GM19023 (cell line): Measurements from ENCODE around the gene C11orf21.

Experiments
- ATAC-seq: cut with Tn5 transposase; IDR thresholded peaks from one replicate; pipeline ENCODE4 v1.9.1; 2021; ENCODE audit warnings: mild to moderate bottlenecking, moderate library complexity; ENCODE audit not compliant: unreplicated experiment

C11orf21 gene

DNA sequence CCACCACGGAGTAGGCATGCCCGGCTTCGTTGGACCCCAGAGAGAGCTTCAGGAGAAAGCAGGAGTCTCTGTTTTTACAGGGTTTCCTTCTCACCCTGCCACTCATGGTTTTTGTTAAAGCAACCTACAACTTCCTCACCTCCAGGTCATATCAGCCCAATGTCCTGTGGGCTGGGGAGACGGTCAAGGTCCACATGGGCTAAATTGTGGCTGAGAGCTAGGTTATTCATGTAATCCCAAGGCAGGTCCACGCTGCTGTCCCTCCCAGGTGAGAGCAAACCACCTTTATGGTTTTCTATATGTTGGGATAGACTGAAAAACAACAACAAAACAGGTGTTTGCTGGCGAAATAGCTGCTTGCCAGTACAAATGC lies 19.6 kb upstream of the C11orf21 start:
- no peak for ATAC-seq

DNA sequence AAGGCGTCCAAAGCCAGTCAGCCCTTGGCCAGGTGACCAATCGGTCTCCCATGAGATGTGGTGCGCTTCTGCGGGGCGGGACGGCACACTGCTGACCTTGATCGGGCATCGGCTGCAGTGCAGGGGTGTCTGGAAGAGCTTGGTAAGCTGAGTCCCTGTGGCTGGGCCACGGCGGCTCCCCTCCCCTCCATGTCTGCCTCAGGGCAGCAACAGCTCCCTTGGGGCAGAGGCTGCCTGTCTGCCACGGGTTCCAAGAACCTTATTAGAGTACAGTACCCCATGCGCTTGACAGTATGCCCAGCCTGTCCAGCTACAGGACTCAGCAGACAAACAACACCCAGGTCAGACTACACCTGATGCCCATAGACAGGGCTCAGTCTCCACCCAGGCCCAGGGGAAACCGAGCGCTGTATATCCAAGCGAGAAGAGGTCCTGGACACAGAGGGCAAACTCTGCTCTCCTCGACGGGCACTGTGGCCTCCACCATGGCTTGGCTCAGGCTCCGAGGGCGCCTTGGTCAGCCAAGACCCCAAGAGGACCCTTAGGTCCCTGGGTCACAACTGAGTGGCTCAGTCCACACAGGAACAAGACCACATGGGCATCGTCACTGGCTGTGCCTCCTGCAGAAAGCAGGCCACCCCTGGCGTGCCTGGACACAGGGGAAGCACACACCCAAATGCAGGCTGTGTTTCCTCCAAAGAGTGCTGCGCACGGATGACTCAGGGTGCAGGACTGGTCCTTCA lies 19.0 kb upstream of the C11orf21 start:
- ATAC-seq, result no peak

DNA sequence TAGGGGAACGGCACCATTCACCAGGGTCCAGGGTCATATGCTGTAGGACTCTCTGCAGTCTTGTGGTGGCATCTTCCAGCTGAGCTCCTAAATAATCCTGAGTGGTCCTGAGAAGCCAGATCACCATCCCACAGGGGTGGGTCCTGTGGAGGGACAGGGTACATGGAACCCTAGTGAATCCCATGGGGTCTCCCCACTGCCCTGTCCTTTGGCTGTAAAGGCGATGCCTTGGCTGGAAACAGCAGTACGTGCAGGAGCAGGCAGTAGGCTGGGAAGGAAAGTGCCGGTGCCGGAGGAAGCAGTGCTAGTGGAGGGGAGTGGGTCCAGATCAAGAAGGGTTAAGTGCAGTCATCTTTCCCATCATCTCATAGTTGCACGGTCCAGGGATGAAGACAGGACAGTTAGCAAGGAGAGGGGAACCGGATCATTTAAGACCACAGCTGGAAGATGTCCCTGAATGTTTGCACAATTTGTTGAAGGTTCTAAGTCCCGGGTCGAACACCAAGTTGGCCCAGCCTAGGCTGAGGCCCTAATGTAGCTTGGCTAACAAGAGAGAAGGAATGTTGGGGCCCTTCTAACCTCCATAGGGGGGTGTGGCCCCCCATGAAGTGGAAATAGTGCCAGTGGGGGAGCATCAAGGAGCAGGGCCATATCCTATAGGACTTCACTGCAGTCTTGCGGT lies 18.2 kb upstream of the C11orf21 start:
- no peak for ATAC-seq

DNA sequence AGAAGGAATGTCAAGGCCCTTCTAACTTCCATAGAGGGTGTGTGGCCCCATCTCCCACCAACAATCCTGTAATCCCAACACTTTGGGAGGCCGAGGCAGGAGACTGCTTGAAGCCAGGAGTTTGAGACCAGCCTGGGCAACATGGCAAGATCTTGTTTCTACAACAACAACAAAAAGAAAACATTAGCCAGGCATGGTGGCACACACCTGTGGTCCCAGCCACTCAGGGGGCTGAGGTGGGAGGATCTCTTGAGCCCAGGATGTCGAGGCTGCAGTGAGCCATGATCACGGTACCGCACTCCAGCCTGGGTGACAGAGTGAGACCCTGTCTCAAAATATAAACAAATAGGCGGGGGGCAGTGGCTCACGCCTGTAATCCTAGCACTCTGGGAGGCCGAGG lies 17.0 kb upstream of the C11orf21 start:
- ATAC-seq, result no peak

DNA sequence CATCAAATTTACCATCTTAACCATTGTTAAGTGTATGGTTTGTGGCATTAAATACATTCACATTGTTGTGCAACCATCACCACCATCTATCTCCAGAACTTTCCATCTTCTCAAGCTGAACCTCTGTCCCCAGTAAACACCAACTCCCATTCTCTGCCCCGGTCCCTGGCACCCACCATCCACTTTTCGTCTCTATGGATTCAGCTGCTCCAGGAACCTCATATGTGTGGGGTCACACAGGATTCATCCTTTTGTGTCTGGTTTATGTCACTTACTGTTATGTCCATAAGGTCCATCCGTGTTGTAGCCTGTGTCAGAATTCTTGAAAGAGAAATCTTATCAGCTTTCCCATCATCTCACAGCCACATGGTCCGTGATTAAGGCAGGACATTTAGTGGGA lies 16.4 kb upstream of the C11orf21 start:
- ATAC-seq, result no peak

DNA sequence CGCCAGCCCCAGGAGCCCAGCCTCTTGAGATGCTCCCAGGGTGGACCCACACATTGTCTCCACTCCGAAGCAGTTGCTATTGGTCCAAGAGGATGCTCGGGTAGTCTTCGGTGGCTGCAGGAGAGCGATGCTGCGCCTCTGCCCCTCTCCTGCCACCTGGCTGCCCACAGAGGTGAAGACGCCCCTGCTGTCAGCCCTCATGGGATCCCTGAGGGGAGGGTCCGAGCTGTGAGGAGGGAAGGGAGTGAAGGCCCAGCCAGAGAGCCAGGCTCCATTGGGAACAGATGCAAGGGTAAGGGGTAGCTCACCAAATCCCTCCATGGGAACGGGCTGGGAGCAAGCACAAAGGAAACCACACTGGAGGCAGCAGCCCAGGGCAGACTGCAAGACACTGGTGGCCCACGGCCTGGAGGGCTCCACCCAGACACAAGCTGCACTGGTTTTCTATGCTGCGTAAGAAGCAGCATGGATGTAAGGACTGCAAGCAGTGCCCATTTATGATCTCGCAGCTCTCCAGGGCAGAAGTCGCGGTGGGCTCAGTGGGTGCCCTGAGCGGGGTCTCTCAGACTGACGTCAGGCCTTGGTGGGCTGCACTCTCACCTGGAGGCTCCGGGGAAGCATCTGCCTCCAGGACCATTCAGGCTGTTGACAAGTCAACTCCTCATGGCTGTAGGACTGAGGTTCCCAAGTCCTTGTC lies 15.8 kb upstream of the C11orf21 start:
- no peak for ATAC-seq

DNA sequence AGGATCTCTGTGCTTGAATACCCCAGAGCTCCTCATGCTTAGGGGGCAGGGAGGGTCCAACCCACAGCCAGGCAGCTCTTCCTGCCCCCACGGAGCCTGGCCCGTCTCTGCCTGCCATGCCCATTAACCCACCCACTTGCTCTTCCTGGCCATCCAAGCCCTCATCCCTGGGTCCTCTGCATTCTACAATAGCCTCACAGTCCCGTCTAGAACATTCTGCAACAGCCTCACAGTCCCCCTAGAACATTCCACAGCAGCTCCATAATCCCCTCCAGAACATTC lies 15.2 kb upstream of the C11orf21 start:
- no peak for ATAC-seq

DNA sequence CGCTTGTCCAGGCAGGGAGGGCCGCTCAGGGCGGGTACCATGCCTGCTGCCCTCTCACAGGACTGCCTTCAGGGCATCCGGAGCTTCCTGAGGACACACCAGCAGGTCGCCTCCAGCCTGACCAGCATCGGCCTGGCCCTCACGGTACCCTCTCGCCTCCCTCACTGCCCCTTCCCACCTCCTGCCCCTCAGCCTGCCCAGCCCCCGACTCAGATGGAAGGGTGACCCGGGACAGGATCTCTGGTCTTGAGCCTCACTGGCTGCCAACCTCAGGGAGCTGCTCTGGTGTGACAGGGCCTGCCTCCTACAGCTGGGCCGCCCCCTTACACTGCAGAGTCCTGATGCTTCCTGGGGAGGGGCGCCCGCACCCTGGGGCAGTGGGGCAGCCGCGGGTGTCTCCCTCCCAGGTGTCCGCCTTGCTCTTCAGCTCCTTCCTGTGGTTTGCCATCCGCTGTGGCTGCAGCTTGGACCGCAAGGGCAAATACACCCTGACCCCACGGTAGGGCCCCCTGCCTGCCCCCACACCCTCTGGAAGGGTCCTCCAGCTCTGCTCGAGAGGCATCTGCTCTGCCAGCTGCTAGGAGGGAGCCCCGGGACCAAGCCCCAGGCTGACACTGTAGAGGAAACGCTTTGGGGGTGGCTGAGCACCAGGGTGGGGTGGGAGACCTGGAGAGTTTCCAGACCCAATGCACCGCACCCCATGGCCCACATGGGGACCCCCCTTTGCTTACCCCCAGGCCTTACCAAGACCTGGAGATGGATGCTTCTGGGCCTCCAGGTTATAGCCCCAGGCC lies 14.6 kb upstream of the C11orf21 start:
- ATAC-seq, result no peak

DNA sequence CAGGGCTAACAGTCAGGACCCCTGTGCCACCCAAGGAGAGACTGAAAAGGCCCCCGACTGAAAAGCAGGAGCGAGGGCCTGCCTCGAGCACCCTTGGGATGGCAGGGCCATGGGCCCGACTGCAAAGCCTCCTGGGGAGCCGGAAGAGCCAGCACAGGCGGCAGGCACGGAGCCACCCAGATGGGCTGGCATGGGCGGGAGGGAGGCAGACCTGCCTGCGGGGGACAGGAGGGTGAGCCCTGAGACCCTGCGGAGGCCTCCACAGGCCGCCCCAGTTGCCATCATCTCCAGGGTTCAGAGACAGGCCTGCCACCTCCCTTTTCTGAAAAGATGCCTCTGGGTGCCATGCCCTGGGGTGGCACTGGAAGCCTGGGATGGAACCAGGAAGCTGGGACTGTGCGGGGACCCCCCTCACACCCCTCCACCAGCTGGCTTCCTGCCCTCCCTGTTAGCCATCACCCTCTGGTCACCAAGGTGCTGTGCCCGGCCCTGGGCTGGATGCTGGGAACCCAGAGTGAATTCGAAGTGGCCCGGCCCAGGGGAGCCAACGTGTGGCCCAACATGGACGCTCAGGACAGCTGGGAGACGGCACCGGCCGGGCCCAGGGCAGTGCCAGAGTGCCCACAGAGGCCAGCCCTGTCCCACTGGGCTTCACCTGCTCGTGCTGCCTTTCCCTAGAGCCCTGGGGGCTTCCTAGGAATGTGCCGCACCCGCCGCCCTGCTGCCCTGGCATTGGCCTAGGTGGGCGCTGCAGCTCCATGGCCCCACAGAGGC lies 13.9 kb upstream of the C11orf21 start:
- no peak for ATAC-seq

DNA sequence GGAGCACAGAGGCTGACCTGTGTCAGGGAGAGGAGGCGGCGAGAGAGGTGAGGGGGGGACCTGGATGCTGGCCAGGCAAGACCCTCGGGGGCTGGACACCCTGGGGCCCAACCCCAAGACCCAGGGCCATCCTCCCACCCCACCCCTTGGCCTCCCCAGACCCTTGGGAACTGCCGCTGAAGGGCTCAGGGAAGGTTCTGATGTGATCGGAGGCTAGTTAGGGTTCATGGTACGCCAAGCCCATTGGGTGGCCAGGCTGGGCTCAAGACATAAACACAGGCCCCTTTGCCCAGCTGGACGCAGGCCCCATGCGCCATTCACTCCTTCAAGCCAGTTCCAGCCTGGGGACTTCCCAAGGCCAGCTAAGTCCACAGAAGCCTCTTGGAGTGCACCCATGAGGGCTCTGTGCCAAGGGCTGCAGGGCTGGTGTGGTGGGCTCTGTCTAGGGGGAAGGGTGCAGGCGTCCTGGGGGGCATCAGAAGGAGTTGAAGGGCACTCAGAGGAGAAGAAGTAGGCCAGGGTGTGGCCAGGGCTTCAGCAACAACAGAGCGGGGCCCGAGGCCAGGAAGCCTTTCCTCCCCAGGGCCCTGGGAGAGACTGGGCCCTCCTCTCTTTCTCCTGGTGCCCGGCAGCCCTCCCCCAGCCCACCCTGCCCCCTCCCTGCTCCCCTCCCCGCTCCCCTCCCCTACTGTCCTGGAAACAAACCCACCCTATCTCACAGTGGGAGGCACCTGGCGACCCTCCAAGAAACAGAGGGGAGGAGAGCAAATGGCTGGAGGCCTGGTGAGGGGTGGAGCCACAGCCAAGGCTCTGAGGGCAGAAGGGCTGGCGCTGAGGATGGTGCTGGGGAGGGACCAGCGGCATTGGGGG lies 13.0 kb upstream of the C11orf21 start:
- no peak for ATAC-seq

DNA sequence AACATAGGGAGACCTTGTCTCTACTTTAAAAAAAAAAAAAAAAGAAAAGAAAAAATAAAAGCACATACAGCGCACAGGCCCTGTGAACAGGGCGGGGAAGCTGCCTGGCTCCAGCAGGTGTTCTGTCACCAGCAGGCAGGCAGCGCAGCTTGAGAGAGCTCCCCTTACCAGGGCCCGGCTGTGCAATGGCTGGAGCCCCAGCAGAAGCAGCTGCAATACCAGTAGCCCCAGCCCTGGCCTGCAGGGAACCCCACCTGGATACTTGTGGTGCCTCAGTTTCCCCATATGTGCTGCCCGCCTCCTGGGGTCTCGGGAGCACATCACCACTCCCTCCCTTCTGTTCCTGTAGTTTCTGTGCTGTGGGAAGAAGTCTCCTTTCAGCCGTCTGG lies 12.4 kb upstream of the C11orf21 start:
- no peak for ATAC-seq

DNA sequence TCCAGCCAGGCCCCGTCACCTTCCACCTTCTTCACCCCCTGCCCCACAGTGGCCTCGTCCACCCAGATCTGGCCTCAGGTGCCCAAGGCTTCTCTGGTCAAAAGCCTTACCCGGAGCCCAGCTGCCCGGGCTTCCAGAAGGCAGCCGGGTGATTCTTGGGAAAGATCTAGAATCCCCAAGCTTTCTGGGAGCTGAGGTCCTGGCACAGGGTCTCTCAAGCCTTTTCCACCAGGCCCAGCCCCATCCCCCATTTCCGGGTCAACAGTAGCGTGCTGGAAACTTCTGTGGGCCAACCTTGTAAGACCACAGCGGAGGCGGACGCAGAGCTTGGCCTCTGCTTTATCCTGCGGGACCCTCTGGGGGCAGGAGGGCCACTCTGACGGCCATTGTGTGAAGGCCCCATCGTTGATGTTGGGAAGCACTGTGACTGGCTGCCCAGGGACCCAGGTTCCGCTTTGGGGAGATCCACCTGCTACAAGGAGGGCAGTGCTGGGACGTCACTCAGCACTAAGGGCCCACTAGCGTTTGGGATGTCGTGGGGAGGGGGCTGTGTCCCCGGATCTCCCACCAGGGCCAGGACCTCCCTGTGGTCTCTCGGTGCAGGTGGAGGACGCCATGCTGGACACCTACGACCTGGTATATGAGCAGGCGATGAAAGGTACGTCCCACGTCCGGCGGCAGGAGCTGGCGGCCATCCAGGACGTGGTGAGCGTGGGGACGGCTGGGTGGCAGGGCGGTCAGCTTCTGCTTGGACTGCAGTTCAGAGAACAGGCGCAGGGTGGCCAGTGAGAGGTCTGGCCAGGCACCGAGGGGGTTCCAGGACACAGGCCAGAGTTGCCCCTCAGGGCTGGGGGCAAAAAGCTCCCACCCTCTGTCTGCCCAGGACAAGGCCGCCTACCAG lies 11.6 kb upstream of the C11orf21 start:
- no peak for ATAC-seq

DNA sequence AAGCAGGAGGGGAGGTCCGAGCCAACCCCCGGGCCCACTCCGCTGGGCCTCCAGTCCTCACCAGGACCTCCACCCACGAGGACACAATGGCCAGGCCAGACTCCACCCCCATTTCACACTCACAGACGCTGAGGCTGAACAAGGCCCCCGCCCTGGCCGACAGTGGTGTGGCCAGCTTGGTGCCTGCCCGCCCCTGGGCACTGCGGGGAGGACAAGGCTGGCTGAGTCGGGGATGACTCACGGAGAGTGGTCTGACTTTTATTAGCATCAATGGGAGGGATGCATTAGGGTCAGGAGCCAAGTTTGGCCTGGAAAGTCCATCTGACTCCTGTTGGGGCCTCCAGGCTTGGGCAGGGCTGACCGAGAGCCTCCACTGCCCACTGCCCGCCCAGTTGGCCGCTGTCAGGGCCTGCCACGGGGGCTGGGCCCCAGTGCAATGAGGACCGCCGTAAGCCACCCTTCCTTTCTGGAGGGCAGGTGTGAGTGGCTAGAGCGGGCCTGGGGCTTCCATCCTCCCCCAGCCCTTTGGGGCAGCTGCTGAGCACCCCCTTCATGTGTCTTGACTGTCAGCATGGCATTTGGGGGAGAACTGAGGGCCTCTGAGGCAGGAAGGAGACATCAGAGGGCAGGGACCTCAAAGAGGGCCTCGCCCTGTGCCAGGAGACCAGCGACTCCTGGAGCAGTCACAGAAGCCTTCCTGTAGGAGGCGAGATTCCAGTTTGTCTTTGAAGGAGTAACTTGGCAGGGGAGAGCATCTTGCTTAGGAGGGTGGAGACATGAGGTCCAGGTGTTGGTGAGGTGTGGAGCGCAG lies 10.7 kb upstream of the C11orf21 start:
- ATAC-seq, result no peak

DNA sequence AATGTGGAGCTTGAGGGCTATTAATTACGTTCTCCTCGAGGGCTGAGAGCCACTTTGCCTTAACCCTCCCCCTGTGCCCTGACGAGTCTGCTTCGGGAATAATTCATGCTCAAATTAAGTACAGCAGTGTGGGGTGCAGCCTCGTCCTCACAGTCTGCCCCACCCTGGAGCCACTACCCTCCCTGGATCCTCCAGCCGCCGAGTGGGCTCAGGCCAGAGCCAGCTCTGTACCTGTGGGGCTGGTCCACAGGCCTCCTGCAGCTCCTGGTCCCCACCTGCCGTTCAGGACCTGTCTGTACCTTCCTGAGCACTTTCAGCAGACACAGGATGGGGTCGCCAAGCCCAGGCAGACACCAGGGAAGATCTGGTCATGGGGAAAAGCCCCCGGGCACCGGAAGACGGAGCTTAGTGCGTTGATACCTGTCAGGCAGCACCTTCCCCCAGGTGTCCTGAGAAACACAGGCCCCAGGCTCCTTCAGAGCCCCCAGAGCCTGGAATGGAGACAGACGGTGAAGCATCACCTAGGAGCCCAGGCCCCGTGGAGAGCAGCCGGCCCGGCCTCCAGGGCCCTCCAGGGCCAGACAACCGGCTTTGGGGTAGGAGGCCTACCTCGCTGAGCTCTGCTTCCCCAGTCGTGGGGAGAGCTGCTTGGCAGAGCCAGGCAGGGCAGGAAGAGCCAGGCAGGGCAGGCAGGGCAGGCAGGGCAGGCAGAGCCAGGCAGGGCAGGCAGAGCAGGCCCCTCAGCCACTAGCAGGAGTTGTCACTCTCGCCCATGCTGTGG lies 9.8 kb upstream of the C11orf21 start:
- no peak for ATAC-seq

DNA sequence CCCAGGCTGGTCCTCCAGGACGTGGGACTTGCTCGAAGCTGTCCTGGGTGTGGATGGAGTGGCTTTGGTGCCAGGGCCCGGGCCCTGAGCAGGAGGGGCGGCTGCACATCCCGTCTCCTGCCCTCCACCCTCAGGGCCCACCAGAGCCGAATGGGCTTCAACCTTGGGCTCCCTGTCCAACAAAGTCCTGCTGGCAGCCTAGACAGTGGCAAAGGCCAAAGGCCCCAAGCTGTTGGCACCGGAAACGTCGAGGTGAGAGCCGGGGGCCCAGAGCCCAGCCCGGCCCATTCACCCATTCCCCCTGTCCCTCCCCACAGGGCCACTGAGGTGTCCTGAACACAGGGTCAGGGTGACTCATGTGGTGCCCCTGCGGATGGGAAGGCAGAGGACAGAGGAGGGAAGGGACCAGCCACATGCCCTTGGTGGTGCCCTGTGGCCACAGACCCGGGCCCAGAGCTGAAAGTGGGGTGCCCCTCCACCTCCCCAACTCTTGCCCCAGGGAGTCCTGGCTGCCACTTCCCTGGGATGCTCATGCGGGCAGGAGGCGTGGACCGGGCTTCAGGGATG lies 9.2 kb upstream of the C11orf21 start:
- ATAC-seq, result no peak

DNA sequence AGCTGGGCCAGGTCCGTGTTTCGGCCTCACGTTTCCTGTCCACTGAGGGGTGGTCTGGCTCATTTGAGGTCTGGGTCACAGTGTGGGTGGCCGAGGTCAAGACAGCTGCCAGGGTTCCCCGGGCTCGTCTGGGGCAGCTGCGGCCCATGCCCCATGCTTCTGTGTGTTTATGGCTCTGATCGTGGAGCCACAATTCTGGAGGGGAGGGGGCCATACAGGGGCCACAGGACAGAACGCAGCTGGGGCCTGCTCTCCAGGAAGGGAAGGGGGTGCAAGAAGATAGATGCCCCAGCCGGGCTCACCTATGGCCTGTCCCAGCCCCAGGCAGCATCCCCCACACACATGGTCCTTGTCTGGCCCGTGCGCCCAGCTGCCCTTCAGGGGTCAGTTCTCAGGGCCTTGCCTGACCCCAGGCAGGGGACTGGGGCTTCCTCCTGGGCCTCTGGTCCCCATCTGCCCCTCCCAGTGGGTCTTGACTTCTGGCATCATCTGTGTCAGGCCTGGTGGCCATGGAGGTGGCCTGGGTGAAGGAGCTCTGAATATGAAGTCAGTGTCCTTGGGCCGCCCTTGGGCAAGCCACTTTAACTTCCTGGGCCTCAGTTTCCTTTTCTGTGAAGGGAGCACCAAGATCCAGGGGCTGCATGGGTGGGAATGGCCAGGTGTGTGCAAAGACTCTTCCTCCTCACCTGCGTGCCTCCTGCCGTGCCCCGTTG lies 8.5 kb upstream of the C11orf21 start:
- ATAC-seq, result no peak
